Uterus (tissue), 2 donors: Measurements from ENCODE around the gene EPHA10.
"Not testable (repeated sequence)": the region's sequence is repeated elsewhere in the genome, so short reads cannot be mapped to it uniquely, and the experiment has no call there.

ENCODE experiments used
- POLR2A ChIP-seq, 2 donors: fragments of 450-650 bp; IDR thresholded peaks; one replicate each; pipeline ENCODE4 v1.6.1; 2016; ENCODE audit warnings: antibody characterized with exemption in 2 of 2, mild to moderate bottlenecking in 1 of 2, moderate library complexity in 1 of 2
- TF ChIP-seq, protein P1 (sequence below), 4 experiments: fragments of 200-600 bp in 2 of 4; fragments of 450-650 bp in 2 of 4; sonication (generic) in 2 of 4; IDR thresholded peaks; one replicate each; pipeline ENCODE4 v1.5.1; 2016 to 2019; ENCODE audit warnings: antibody characterized with exemption in 4 of 4, mild to moderate bottlenecking in 2 of 4, moderate library complexity in 1 of 4

DNA sequence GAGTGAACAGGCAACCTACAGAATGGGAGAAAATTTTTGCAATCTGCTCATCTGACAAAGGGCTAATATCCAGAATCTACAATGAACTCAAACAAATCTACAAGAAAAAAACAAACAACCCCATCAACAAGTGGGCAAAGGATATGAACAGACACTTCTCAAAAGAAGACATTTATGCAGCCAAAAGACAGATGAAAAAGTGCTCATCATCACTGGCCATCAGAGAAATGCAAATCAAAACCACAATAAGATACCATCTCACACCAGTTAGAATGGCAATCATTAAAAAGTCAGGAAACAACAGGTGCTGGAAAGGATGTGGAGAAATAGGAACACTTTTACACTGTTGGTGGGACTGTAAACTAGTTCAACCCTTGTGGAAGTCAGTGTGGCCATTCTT lies 6.5 kb upstream of the EPHA10 start:
- TF ChIP-seq, protein P1, sequence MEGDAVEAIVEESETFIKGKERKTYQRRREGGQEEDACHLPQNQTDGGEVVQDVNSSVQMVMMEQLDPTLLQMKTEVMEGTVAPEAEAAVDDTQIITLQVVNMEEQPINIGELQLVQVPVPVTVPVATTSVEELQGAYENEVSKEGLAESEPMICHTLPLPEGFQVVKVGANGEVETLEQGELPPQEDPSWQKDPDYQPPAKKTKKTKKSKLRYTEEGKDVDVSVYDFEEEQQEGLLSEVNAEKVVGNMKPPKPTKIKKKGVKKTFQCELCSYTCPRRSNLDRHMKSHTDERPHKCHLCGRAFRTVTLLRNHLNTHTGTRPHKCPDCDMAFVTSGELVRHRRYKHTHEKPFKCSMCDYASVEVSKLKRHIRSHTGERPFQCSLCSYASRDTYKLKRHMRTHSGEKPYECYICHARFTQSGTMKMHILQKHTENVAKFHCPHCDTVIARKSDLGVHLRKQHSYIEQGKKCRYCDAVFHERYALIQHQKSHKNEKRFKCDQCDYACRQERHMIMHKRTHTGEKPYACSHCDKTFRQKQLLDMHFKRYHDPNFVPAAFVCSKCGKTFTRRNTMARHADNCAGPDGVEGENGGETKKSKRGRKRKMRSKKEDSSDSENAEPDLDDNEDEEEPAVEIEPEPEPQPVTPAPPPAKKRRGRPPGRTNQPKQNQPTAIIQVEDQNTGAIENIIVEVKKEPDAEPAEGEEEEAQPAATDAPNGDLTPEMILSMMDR (IDR thresholded peaks at IDR 0.05) = not testable (repeated sequence)
- not testable (repeated sequence) for TF ChIP-seq POLR2A (IDR thresholded peaks at IDR 0.05)
